ENCODE results near the gene RAB30.

Gene RAB30

GRCh38 chr11:83079820-83080219 lies 8.1 kb upstream of the RAB30 start:
- Histone ChIP-seq H3K36me3 (ENCODE audit: control insufficient read depth in 2 of 2, insufficient read depth in 1 of 2, low read length in 2 of 2) (peaks cover 0 to 59% of the 10 kb centered on the region in 2 experiments; a peak in 2 of 3 replicates), H3K4me1 (ENCODE audit: control insufficient read depth, insufficient read depth, low read length) (no peaks in the 10 kb centered on the region), H3K4me3 (ENCODE audit: low read depth, low read length) (no peak overlapping the region), H3K27ac (ENCODE audit: extremely low read depth, low read depth, low read length) (no peak overlapping the region), H3K9me3 (ENCODE audit: control insufficient read depth, insufficient read depth, low read depth, low read length) (no peaks in the 10 kb centered on the region)
- POLR2A ChIA-PET: interaction anchor here (0.7 to 1.5 kb wide), 2 partner anchors 8 to 77 kb away, joined by 4 read pairs; partner anchors contain the start of genes PCF11 and RAB30
- CTCF ChIA-PET: no interaction called here
- no peak for TF ChIP-seq ZNF513 (tag by site-specific recombination; IDR thresholded peaks at IDR 0.05)
- no peak for TF ChIP-seq GFI1B (tag by site-specific recombination; IDR thresholded peaks at IDR 0.05)
- TF ChIP-seq ZNF837 (tag by site-specific recombination; IDR thresholded peaks at IDR 0.05): no peak
- no peak for TF ChIP-seq ZFP41 (tag by site-specific recombination; IDR thresholded peaks at IDR 0.05; ENCODE audit: borderline replicate concordance)
- TF ChIP-seq ZNF121 (tag by site-specific recombination; IDR thresholded peaks at IDR 0.05): no peak
- no peak for TF ChIP-seq ZNF214 (tag by site-specific recombination; IDR thresholded peaks at IDR 0.05; ENCODE audit: borderline replicate concordance)
- TF ChIP-seq ZNF529 (tag by site-specific recombination; IDR thresholded peaks at IDR 0.05; ENCODE audit: insufficient replicate concordance): no peak
- TF ChIP-seq ZNF704 (tag by site-specific recombination; IDR thresholded peaks at IDR 0.05): no peak
- no peak for TF ChIP-seq KLF9 (tag by site-specific recombination; IDR thresholded peaks at IDR 0.05; ENCODE audit: low read depth)
- TF ChIP-seq ZNF518A (tag by site-specific recombination; conservative IDR thresholded peaks at IDR 0.05; ENCODE audit: low read depth): no peak
- TF ChIP-seq ZNF280D (tag by site-specific recombination; IDR thresholded peaks at IDR 0.05): no peak
- no peak for TF ChIP-seq SP2 (tag by site-specific recombination; IDR thresholded peaks at IDR 0.05)
- no peak for TF ChIP-seq ZNF473 (tag by site-specific recombination; IDR thresholded peaks at IDR 0.05)
- TF ChIP-seq ZEB2 (tag by site-specific recombination; IDR thresholded peaks at IDR 0.05): no peak
- no peak for TF ChIP-seq EGR2 (tag by site-specific recombination; IDR thresholded peaks at IDR 0.05; ENCODE audit: low read depth)
- TF ChIP-seq ZNF391 (tag by site-specific recombination; IDR thresholded peaks at IDR 0.05; ENCODE audit: borderline replicate concordance, low read depth): no peak
- TF ChIP-seq ZNF510 (tag by site-specific recombination; IDR thresholded peaks at IDR 0.05; ENCODE audit: insufficient replicate concordance): no peak
- TF ChIP-seq ZNF654 (tag by site-specific recombination; IDR thresholded peaks at IDR 0.05; ENCODE audit: low read depth): no peak
